ENCODE results near the gene BTBD1. TPM values are rescaled to one million over a fixed set of nuclear protein-coding genes. Genes with fewer than 3 reads are reported as not detected.
"Not testable (repeated sequence)": the region's sequence is repeated elsewhere in the genome, so short reads cannot be mapped to it uniquely, and the experiment has no call there.

Gene BTBD1
- total and polyA plus RNA-seq, 2 experiments from 2014 or later: 102 to 125 TPM

DNA sequence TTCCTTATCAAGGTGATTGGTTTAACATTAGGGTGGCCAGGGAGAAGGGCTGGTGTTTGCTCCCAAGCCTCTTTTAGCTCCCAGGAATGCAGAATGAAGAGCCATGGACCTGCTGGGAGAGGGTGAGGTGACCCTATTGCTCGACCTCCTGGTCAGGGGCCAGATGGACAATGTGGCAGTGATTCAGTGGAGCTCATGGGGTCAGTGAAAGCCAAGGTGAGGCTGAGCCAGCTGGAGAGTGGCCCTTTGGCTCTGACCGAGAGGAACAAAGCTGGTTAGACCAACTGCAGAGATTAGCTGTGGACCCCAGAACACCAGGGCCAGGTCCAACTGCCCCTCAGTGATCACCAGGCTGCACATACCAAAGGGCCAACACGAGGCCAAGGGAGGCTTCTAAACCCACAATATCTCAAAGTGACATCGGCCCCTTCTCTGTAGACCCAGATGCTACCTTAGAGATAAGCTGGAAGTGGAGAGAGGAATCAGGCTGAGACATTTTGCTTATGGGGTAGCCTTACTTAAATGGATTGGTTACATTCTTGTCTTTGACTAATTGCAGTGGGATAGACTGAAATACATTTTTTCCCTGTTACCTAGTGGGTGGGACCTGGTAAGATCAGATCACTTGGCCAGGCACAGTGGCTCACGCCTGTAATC, 15.8 kb upstream of the BTBD1 start:
- Histone ChIP-seq H3K9me3 (ENCODE audit: low read depth) (no peaks in the 10 kb centered on the region), H3K4me1 (ENCODE audit: low read depth) (no peaks in the 10 kb centered on the region), H3K4me3 (no peak overlapping the region), H3K27ac (no peak overlapping the region), H3K36me3 (no peaks in the 10 kb centered on the region), H3K27me3 (peaks cover 39% of the 10 kb centered on the region)
- TF ChIP-seq, protein P1, sequence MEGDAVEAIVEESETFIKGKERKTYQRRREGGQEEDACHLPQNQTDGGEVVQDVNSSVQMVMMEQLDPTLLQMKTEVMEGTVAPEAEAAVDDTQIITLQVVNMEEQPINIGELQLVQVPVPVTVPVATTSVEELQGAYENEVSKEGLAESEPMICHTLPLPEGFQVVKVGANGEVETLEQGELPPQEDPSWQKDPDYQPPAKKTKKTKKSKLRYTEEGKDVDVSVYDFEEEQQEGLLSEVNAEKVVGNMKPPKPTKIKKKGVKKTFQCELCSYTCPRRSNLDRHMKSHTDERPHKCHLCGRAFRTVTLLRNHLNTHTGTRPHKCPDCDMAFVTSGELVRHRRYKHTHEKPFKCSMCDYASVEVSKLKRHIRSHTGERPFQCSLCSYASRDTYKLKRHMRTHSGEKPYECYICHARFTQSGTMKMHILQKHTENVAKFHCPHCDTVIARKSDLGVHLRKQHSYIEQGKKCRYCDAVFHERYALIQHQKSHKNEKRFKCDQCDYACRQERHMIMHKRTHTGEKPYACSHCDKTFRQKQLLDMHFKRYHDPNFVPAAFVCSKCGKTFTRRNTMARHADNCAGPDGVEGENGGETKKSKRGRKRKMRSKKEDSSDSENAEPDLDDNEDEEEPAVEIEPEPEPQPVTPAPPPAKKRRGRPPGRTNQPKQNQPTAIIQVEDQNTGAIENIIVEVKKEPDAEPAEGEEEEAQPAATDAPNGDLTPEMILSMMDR (IDR thresholded peaks at IDR 0.05; ENCODE audit: low read depth, low read length): no peak
- no peak for DNase-seq (ENCODE audit: low read depth in 1 of 2, low spot score in 1 of 2)

DNA sequence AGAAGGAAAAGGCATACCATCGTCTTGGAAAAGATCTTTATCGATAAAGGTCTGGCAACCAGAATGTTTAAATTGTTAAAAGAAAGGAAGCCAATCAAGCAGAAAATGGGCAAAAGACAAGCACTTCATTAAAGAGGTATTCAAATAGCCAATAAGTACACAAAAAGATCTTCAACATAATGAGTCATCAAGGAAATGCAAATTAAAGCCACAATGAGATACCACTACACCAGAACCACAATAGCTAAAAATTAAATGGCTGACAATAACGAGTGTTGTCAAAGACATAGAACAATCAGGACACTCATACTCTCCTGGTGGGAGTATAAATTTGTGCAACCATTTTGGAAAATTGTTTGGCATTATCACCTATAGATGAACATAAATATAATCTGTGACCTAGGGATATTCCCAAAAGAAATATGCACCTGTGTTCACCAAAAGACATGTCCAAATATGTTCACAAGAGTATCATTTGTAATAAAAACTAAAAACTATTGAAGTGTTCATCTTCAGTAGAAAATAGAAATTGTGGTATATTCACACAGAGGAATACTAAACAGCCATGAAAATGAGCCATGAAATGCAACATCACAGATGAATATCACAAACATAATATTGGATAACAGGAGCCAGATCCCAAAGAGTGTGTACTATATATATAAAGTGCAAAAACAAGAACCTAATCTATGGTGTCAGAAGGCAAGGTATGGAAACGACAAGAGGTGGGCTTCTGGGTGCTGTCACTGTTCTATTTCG, 14.4 kb upstream of the BTBD1 start:
- H3K27me3 ChIP-seq: peaks cover 37% of the 10 kb centered on the region
- H3K36me3 ChIP-seq: no peaks in the 10 kb centered on the region
- H3K4me3 ChIP-seq: no peak overlapping the region
- H3K4me1 ChIP-seq (ENCODE audit: low read depth): peaks cover 6% of the 10 kb centered on the region
- H3K27ac ChIP-seq: no peak overlapping the region
- TF ChIP-seq, protein P1 (IDR thresholded peaks at IDR 0.05; ENCODE audit: low read depth, low read length): no peak
- no peak for DNase-seq (ENCODE audit: low read depth in 1 of 2, low spot score in 1 of 2)
- no peaks in the 10 kb centered on the region for H3K9me3 ChIP-seq (ENCODE audit: low read depth)

DNA sequence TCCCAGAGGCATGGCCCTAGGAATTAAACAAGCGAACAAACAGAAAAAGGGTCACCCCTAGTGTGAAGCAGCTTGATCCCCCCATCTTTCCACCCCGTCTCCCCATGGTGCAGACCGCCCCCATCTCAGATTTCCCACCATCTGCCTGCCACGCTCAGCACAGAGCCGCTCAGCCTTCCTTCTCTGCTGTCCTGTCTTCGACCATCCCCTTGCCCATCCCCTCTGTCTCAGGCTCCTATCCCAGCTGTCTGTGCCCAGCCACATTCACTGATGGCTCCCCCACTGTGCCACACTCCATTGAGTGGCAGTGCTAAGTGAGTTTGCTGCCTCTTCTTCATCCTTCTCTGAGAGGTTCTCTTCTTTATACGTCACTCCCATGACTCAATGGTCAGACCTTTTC, 11.7 kb upstream of the BTBD1 start:
- Histone ChIP-seq H3K27me3 (peaks cover 29% of the 10 kb centered on the region), H3K27ac (no peak overlapping the region), H3K4me1 (ENCODE audit: low read depth) (peaks cover 6% of the 10 kb centered on the region), H3K4me3 (no peak overlapping the region), H3K36me3 (no peaks in the 10 kb centered on the region), H3K9me3 (ENCODE audit: low read depth) (no peaks in the 10 kb centered on the region)
- TF ChIP-seq, protein P1 (IDR thresholded peaks at IDR 0.05; ENCODE audit: low read depth, low read length): no peak
- DNase-seq (ENCODE audit: low read depth in 1 of 2, low spot score in 1 of 2): no peak

- Histone ChIP-seq H3K27me3 (peaks cover 23% of the 10 kb centered on the region), H3K27ac (no peak overlapping the region), H3K4me3 (no peak overlapping the region), H3K9me3 (ENCODE audit: low read depth) (no peaks in the 10 kb centered on the region), H3K36me3 (no peaks in the 10 kb centered on the region), H3K4me1 (ENCODE audit: low read depth) (peaks cover 6% of the 10 kb centered on the region)
- DNase-seq (ENCODE audit: low read depth in 1 of 2, low spot score in 1 of 2): no peak
- TF ChIP-seq, protein P1 (IDR thresholded peaks at IDR 0.05; ENCODE audit: low read depth, low read length): no peak
Observed at GRCh38 chr15:83077491-83078230, 10.6 kb upstream of the BTBD1 start.

DNA sequence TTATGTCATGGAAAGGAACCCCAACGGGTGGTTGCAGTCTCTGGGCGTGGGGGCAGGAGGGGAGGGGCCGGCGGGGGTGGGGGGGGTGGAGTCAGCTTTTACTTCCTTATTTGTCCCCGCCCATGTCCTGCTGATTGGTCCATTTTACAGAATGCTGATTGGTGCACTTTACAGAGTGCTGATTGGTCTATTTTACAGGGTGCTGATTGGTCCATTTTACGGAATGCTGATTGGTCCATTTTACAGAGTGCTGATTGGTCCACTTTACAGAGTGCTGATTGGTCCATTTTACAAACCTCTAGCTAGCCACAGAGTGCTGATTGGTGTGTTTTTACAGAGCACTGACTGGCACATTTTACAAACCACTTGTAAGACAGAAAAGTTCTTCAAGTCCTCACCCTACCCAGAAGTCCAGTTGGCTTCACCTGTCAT, 2.2 kb upstream of the BTBD1 start:
- not testable (repeated sequence) for H3K27ac ChIP-seq; DNase-seq (ENCODE audit: low read depth in 1 of 2, low spot score in 1 of 2); H3K36me3 ChIP-seq; H3K27me3 ChIP-seq; H3K9me3 ChIP-seq (ENCODE audit: low read depth); H3K4me3 ChIP-seq
- H3K4me1 ChIP-seq (ENCODE audit: low read depth): peaks cover 10% of the 10 kb centered on the region

Data from cardiac muscle cell (in vitro differentiated cells and primary cell).